HL-60 (cell line): Measurements from ENCODE around the gene HRK.

Experiments used
- POLR2AphosphoS5 ChIP-seq: IDR thresholded peaks from 2 replicates; pipeline ENCODE4 v1.6.1; 2012; ENCODE audit warnings: low read depth
- SPI1 ChIP-seq: IDR thresholded peaks from 2 replicates; pipeline ENCODE4 v1.6.1; 2012; ENCODE audit warnings: low read depth, mild to moderate bottlenecking, borderline replicate concordance
- TF ChIP-seq, protein P1 (sequence below): IDR thresholded peaks from one replicate; pipeline ENCODE4 v1.5.1; 2011; ENCODE audit warnings: low read length, control low read depth, inconsistent platforms; ENCODE audit not compliant: insufficient read depth
- TF ChIP-seq, protein P2 (sequence below): IDR thresholded peaks from 2 replicates; pipeline ENCODE4 v1.6.1; 2012; ENCODE audit warnings: low read depth; ENCODE audit not compliant: insufficient replicate concordance

DNA sequence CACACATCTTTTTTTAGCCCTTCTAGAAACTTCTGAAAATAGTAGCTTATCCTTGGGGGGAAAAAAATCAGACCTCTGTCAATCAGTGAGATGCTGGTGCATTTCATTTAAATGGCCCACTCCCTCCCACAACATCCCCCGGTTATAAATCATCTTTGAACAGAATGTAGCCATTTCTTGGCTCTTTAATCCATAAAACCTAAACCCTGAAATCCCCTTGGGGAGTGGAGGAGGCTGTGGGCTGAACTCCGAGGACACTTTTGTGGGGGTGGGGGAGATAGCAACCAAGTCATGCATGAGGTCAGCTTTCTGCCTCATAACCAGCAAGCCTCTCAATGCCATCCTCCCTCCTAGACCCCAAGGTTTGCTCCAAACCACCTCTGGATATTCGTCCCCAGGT, 21.0 kb downstream of the HRK start:
- TF ChIP-seq POLR2AphosphoS5 (no peak), SPI1 (no peak)
- TF ChIP-seq, protein P1, sequence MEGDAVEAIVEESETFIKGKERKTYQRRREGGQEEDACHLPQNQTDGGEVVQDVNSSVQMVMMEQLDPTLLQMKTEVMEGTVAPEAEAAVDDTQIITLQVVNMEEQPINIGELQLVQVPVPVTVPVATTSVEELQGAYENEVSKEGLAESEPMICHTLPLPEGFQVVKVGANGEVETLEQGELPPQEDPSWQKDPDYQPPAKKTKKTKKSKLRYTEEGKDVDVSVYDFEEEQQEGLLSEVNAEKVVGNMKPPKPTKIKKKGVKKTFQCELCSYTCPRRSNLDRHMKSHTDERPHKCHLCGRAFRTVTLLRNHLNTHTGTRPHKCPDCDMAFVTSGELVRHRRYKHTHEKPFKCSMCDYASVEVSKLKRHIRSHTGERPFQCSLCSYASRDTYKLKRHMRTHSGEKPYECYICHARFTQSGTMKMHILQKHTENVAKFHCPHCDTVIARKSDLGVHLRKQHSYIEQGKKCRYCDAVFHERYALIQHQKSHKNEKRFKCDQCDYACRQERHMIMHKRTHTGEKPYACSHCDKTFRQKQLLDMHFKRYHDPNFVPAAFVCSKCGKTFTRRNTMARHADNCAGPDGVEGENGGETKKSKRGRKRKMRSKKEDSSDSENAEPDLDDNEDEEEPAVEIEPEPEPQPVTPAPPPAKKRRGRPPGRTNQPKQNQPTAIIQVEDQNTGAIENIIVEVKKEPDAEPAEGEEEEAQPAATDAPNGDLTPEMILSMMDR = no peak
- TF ChIP-seq, protein P2, sequence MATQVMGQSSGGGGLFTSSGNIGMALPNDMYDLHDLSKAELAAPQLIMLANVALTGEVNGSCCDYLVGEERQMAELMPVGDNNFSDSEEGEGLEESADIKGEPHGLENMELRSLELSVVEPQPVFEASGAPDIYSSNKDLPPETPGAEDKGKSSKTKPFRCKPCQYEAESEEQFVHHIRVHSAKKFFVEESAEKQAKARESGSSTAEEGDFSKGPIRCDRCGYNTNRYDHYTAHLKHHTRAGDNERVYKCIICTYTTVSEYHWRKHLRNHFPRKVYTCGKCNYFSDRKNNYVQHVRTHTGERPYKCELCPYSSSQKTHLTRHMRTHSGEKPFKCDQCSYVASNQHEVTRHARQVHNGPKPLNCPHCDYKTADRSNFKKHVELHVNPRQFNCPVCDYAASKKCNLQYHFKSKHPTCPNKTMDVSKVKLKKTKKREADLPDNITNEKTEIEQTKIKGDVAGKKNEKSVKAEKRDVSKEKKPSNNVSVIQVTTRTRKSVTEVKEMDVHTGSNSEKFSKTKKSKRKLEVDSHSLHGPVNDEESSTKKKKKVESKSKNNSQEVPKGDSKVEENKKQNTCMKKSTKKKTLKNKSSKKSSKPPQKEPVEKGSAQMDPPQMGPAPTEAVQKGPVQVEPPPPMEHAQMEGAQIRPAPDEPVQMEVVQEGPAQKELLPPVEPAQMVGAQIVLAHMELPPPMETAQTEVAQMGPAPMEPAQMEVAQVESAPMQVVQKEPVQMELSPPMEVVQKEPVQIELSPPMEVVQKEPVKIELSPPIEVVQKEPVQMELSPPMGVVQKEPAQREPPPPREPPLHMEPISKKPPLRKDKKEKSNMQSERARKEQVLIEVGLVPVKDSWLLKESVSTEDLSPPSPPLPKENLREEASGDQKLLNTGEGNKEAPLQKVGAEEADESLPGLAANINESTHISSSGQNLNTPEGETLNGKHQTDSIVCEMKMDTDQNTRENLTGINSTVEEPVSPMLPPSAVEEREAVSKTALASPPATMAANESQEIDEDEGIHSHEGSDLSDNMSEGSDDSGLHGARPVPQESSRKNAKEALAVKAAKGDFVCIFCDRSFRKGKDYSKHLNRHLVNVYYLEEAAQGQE = no peak
